Astrocyte (in vitro differentiated cells and primary cell): ENCODE measurements around the gene GABRA4.

Experiments
- EZH2 ChIP-seq: IDR thresholded peaks from 2 replicates; pipeline ENCODE4 v1.6.1; 2012; ENCODE audit warnings: mild to moderate bottlenecking, low read length, inconsistent platforms; ENCODE audit not compliant: insufficient read depth
- TF ChIP-seq, protein P1 (sequence below): IDR thresholded peaks from 2 replicates; pipeline ENCODE4 v1.5.1; 2011; ENCODE audit warnings: low read depth, mild to moderate bottlenecking, inconsistent platforms, low read length, moderate library complexity; ENCODE audit not compliant: insufficient read depth

DNA sequence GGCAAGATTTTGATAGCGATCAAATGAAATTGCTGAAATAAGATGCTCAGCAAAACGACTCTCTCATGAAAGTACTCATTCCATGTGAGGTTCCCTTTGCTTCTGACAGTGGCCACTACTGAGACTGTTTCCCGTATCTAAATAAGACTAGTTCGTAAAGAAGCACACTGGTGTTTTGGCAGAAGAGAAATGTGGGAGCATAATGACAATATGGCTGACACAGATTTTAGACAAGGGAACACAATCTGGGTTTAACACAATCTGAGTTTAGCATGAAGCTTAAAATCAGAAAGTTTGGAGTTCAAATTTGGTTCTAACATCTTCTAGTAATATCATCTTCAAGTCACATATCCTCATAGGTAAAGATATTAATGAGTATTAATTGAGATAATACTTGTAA is 13.7 kb downstream of the GABRA4 start:
- TF ChIP-seq, protein P1, sequence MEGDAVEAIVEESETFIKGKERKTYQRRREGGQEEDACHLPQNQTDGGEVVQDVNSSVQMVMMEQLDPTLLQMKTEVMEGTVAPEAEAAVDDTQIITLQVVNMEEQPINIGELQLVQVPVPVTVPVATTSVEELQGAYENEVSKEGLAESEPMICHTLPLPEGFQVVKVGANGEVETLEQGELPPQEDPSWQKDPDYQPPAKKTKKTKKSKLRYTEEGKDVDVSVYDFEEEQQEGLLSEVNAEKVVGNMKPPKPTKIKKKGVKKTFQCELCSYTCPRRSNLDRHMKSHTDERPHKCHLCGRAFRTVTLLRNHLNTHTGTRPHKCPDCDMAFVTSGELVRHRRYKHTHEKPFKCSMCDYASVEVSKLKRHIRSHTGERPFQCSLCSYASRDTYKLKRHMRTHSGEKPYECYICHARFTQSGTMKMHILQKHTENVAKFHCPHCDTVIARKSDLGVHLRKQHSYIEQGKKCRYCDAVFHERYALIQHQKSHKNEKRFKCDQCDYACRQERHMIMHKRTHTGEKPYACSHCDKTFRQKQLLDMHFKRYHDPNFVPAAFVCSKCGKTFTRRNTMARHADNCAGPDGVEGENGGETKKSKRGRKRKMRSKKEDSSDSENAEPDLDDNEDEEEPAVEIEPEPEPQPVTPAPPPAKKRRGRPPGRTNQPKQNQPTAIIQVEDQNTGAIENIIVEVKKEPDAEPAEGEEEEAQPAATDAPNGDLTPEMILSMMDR = no peak
- TF ChIP-seq EZH2 = no peak
